Nephron (organoid): ENCODE results near the gene AFF1.
A peak's percentile ranks its signal among the peaks of the same experiment; 100 is the strongest.

Experiments
- H3K27ac Mint-ChIP-seq, 3 experiments: 2 replicates each; pipeline ENCODE4 v1.8.0; 2020; ENCODE audit warnings: mixed read lengths in 3 of 3, mild to moderate bottlenecking in 2 of 3, moderate library complexity in 1 of 3
- H3K27me3 Mint-ChIP-seq: 2 replicates; pipeline ENCODE4 v1.8.0; 2021; ENCODE audit warnings: low read depth, mild to moderate bottlenecking, moderate library complexity, mixed read lengths
- H3K36me3 Mint-ChIP-seq: 2 replicates; pipeline ENCODE4 v1.8.0; 2020; ENCODE audit warnings: low read depth, mixed read lengths
- H3K4me1 Mint-ChIP-seq: 2 replicates; pipeline ENCODE4 v1.8.0; 2020; ENCODE audit warnings: mixed read lengths
- H3K4me3 Mint-ChIP-seq, 3 experiments: 2 replicates each; pipeline ENCODE4 v1.8.0; 2020; ENCODE audit warnings: mild to moderate bottlenecking in 3 of 3, mixed read lengths in 3 of 3, moderate library complexity in 2 of 3
- H3K9me3 Mint-ChIP-seq: 2 replicates; pipeline ENCODE4 v1.8.0; 2020; ENCODE audit warnings: mixed read lengths
- CTCF ChIP-seq, 3 experiments: fragments of 200-600 bp; sonication (generic); IDR thresholded peaks; one replicate each; pipeline ENCODE4 v1.5.0; 2021; ENCODE audit warnings: antibody characterized with exemption in 3 of 3; ENCODE audit not compliant: unreplicated experiment in 3 of 3

Gene AFF1

GRCh38 chr4:87086143-87086805 is 151.5 kb downstream of the AFF1 start:
- H3K27ac Mint-ChIP-seq, result peak overlapping the region in 1 of 3 experiments; percentile 22
- H3K4me3 Mint-ChIP-seq, result no peak overlapping the region
- TF ChIP-seq CTCF (IDR thresholded peaks at IDR 0.05; ENCODE audit: unreplicated experiment in 3 of 3), result no peak
- H3K27me3 Mint-ChIP-seq, result no peaks in the 10 kb centered on the region
- peaks cover 26% of the 10 kb centered on the region for H3K36me3 Mint-ChIP-seq
- H3K9me3 Mint-ChIP-seq, result no peaks in the 10 kb centered on the region
- H3K4me1 Mint-ChIP-seq, result peaks cover 24% of the 10 kb centered on the region

DNA sequence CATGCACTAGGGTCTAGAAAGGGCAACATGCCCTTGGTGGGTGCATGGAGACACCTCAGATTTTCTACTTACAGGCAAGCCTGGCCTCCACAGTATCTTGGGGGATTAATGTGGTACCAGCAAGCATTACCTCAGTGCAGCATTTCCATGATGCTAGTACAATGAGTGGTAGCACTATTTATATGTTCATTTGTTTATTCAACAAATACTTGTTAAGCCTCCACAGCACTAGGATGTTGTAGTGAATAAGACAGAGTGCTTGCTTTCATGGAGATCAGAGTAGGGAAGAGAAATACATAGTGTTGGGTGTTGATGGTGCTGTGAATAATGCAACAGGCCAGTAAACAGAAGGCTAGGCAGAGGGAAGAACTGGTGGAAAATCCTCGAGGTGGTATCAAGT is 152.2 kb downstream of the AFF1 start:
- TF ChIP-seq CTCF (IDR thresholded peaks at IDR 0.05; ENCODE audit: unreplicated experiment in 3 of 3), result no peak
- Mint-ChIP-seq H3K36me3 (peaks cover 27% of the 10 kb centered on the region), H3K27me3 (no peaks in the 10 kb centered on the region), H3K9me3 (no peaks in the 10 kb centered on the region), H3K4me1 (peaks cover 18% of the 10 kb centered on the region), H3K27ac (peak overlapping the region in 1 of 3 experiments; percentile 22), H3K4me3 (no peak overlapping the region)

GRCh38 chr4:87087420-87087819 is 152.6 kb downstream of the AFF1 start:
- Mint-ChIP-seq H3K27me3 (no peaks in the 10 kb centered on the region), H3K9me3 (no peaks in the 10 kb centered on the region), H3K4me1 (peaks cover 20% of the 10 kb centered on the region), H3K4me3 (no peak overlapping the region), H3K36me3 (peaks cover 31% of the 10 kb centered on the region), H3K27ac (peak overlapping the region in 1 of 3 experiments; percentile 22)
- TF ChIP-seq CTCF (IDR thresholded peaks at IDR 0.05; ENCODE audit: unreplicated experiment in 3 of 3), result no peak

- Mint-ChIP-seq H3K4me1 (peaks cover 26% of the 10 kb centered on the region), H3K4me3 (no peak overlapping the region), H3K27ac (no peak overlapping the region), H3K27me3 (no peaks in the 10 kb centered on the region), H3K36me3 (peaks cover 36% of the 10 kb centered on the region), H3K9me3 (no peaks in the 10 kb centered on the region)
- no peak for TF ChIP-seq CTCF (IDR thresholded peaks at IDR 0.05; ENCODE audit: unreplicated experiment in 3 of 3)
These were observed 153.4 kb downstream of the AFF1 start for GRCh38 chr4:87088186-87088585.

DNA sequence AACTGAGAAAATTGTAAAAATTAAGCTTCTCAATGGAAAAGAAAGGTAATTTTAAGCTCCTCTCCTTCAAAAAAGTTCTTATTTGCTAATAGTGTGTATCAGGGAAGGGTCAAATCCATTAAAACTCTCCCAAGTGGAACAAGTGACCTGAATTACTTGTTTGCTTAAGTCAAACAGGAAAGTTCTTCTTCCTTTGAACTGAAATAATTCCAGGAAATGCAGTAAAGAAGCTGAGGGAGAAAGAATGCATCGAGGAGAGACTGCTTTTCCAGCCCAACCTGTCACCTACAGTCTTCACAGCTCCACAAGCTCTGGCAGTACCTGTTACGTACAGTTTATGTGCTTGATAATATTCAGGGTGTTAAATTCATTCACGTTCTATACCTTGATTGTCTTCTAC is 154.6 kb downstream of the AFF1 start:
- Mint-ChIP-seq H3K27ac (peak overlapping the region; percentile 34 to 74 (median 63)), H3K9me3 (no peaks in the 10 kb centered on the region), H3K4me3 (no peak overlapping the region), H3K27me3 (no peaks in the 10 kb centered on the region), H3K4me1 (peaks cover 28% of the 10 kb centered on the region), H3K36me3 (peaks cover 44% of the 10 kb centered on the region)
- TF ChIP-seq CTCF (IDR thresholded peaks at IDR 0.05; ENCODE audit: unreplicated experiment in 3 of 3), result no peak

DNA sequence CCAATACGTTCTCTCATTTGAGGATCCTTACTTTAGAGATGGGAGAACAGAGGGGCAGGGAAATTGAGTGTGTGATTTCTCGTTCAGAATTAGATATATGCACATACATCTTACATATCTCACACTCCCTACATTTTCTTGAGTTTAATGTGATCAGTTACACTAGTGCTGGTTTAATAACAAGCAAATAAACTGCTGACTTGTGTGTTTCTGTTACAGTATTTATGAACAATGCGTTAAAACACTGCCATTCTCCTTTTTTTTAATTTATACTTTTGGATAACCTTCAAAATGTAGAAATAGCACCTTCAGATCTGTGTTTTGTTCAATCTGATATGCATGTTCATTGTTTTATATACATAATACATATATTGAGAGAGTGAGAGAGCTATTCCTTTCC is 155.5 kb downstream of the AFF1 start:
- H3K4me1 Mint-ChIP-seq, result peaks cover 21% of the 10 kb centered on the region
- no peak overlapping the region for H3K4me3 Mint-ChIP-seq
- no peak for TF ChIP-seq CTCF (IDR thresholded peaks at IDR 0.05; ENCODE audit: unreplicated experiment in 3 of 3)
- no peaks in the 10 kb centered on the region for H3K9me3 Mint-ChIP-seq
- H3K27ac Mint-ChIP-seq, result no peak overlapping the region
- no peaks in the 10 kb centered on the region for H3K27me3 Mint-ChIP-seq
- H3K36me3 Mint-ChIP-seq, result peaks cover 44% of the 10 kb centered on the region
